ENCODE measurements around the gene AFAP1L1.

Gene AFAP1L1

DNA sequence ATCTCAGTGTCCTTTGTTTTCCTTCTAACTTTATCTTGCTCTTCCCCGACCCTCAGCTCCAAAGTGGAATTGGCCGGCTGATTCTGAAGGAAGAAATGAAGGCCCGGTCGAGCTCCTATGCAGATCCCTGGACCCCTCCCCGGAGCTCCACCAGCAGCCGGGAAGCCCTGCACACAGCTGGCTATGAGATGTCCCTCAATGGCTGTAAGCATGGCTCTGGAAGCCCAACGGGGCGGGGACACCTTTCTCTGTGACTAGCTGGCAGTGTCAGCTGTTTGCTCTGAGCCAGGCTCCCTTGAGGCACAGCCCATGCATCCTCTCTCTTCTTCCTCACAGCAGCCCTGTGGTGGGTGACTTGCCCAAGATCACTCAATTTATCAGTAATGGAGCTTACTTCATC is 23.9 kb upstream of the AFAP1L1 start:
- TF ChIP-seq, protein P1, sequence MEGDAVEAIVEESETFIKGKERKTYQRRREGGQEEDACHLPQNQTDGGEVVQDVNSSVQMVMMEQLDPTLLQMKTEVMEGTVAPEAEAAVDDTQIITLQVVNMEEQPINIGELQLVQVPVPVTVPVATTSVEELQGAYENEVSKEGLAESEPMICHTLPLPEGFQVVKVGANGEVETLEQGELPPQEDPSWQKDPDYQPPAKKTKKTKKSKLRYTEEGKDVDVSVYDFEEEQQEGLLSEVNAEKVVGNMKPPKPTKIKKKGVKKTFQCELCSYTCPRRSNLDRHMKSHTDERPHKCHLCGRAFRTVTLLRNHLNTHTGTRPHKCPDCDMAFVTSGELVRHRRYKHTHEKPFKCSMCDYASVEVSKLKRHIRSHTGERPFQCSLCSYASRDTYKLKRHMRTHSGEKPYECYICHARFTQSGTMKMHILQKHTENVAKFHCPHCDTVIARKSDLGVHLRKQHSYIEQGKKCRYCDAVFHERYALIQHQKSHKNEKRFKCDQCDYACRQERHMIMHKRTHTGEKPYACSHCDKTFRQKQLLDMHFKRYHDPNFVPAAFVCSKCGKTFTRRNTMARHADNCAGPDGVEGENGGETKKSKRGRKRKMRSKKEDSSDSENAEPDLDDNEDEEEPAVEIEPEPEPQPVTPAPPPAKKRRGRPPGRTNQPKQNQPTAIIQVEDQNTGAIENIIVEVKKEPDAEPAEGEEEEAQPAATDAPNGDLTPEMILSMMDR (IDR thresholded peaks at IDR 0.05; ENCODE audit: borderline replicate concordance, insufficient read depth, low read depth, low read length) = no peak
- no peak overlapping the region for H3K4me3 ChIP-seq (ENCODE audit: low read depth, low read length)

DNA sequence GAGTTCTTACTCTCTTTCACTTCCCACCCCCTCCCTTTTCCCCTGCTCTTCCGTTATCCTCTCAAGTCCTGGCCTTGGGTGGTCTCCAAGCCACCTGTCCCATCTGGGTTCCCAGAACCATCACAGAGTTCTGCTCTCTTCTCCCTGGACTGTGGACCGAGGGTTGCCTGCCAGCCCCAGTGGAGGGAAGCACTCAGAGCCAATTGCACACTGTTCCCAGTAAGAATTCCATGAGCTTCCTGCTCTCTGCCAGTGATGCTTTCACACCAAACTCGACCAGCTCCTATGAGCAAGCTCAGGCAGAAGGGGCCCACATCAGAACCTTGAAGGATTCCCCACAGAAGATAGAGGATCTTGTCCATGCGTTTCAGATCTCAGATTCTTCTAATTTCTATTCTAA is 20.1 kb upstream of the AFAP1L1 start:
- H3K4me3 ChIP-seq (ENCODE audit: low read depth, low read length) = no peak overlapping the region
- TF ChIP-seq, protein P1 (IDR thresholded peaks at IDR 0.05; ENCODE audit: borderline replicate concordance, insufficient read depth, low read depth, low read length) = no peak

DNA sequence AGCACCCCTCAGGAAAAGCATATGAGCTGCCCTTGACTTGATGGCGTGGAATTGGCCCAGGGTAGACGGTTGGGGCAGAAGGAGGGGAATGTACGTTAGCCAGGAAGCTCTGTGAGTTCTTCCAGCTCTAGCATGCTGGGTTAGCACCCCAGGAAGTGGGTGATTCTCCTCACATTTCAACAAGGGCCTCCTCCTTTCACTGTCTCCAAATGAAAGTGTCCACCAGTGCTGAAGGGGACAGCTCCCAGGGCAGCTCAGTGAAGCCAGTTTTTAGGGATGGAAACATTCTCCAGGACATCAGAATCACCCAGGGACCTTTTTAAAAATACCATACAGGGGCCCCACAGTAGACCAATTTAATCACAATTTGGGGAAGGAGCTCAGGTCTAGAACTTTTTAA is 17.2 kb upstream of the AFAP1L1 start:
- TF ChIP-seq, protein P1 (IDR thresholded peaks at IDR 0.05; ENCODE audit: borderline replicate concordance, insufficient read depth, low read depth, low read length) = no peak

DNA sequence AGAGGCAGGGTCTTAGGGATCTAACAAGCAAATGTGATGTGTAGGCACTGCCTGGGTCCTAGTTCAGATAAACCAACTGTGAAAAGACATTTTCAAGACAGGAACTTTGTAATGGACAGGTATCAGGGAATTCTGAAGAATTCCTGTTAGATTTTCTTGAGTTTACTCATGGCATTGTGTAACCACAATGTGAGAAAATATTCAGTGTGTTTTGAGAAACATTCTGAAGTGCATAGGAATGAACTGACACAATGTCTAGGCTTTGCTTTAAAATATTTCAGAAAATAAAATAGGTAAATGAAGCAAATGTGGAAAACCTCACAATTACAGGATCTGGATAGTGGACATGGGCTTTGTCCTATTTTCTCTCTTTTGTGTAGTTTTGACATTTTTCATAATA is 15.2 kb upstream of the AFAP1L1 start:
- no peak overlapping the region for H3K4me3 ChIP-seq (ENCODE audit: low read depth, low read length)
- TF ChIP-seq, protein P1 (IDR thresholded peaks at IDR 0.05; ENCODE audit: borderline replicate concordance, insufficient read depth, low read depth, low read length) = no peak

More for the DNA sequence above, 17.2 kb upstream of the AFAP1L1 start:
- H3K4me3 ChIP-seq (ENCODE audit: low read depth, low read length) = no peak overlapping the region

DNA sequence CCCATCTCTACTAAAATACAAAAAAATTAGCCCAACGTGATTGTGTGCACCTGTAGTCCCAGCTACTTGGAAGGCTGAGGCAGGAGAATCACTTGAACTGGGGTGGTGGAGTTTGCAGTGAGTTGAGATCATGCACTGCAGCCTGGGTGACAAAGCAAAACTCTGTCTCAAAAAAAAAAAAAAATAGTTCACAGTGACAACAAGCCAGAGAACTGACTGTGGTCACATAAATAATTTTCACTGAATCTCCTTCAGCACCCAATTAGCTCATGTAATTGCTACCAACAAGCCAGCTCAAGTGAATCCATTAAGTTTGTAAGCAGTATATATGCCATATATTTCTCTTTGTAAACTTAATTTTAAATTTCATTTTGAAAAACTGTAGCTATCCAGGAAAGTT is 14.5 kb upstream of the AFAP1L1 start:
- no peak overlapping the region for H3K4me3 ChIP-seq (ENCODE audit: low read depth, low read length)
- TF ChIP-seq, protein P1 (IDR thresholded peaks at IDR 0.05; ENCODE audit: borderline replicate concordance, insufficient read depth, low read depth, low read length) = no peak

DNA sequence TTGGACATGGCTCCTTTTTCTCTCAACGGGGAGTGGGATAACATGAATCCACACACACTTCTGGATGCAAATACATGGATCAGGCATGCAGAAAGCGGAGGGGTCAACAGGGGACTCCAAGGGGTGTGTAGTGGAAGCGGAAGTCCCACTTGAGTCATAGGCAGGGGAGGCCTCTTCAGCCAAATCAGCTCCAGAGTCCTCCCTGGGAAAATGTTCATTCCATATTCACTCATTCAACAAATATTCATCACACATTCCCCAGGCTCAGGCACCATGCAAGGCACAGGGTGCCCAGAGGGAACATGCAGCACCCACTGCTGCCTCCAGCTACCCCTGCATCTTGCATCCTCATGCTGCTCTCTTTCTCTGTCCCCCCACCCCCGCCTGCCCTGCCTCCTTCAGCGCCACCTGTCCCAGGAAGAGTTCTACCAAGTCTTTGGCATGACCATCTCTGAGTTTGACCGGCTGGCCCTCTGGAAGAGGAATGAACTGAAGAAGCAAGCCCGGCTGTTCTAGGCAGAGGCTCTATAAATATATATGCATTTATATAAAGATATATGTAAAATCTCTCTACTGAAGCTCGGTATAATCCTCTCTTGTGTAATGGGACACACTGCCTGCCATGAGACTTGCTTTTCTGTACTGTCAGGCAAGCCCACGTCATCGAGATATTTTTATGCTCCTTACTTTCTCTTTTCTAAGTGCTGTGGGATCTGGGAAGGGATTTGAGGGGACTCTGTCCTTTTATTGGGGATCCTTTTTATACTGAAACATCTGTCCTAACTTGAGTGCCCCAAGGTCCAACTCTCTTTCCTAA is 13.6 kb upstream of the AFAP1L1 start:
- H3K4me3 ChIP-seq (ENCODE audit: low read depth, low read length) = no peak overlapping the region
- TF ChIP-seq, protein P1 (IDR thresholded peaks at IDR 0.05; ENCODE audit: borderline replicate concordance, insufficient read depth, low read depth, low read length) = no peak

DNA sequence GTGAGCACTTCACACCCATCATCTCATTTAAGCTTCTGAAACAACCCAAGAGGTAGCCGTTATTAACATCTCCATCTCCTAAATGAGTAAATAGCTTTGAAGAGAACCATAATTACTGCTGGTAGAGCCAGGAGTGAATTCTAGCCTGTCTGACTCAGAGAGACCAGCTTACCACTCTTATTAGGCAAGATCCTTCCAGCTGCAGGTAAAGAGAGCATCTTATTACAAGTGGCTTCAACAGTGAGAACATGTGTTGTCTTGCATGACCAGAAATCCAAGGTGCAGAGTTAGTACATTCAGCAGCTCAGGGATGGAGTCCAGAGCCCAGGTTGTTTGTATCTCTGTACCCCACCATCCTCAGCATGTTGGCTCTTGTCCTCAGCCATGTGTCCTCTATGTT is 10.9 kb upstream of the AFAP1L1 start:
- H3K4me3 ChIP-seq (ENCODE audit: low read depth, low read length) = no peak overlapping the region
- TF ChIP-seq, protein P1 (IDR thresholded peaks at IDR 0.05; ENCODE audit: borderline replicate concordance, insufficient read depth, low read depth, low read length) = no peak
